GM12865 (cell line): ENCODE measurements around the gene RFPL1.
"Not testable (repeated sequence)": the region's sequence is repeated elsewhere in the genome, so short reads cannot be mapped to it uniquely, and the experiment has no call there.

Source experiments
- DNase-seq: peaks from one replicate; pipeline ENCODE4 v3.0.0; 2010; ENCODE audit warnings: low read depth
- H3K4me3 ChIP-seq: 2 replicates; pipeline ENCODE4 v1.5.1; 2011; ENCODE audit warnings: mild to moderate bottlenecking, low read depth, low read length, control low read depth
- CTCF ChIP-seq: IDR thresholded peaks from 2 replicates; pipeline ENCODE4 v1.5.1; 2011; ENCODE audit warnings: low read length, control low read depth, low read depth, inconsistent platforms; ENCODE audit not compliant: insufficient read depth; ENCODE audit errors: missing control alignments

RFPL1 gene

GRCh38 chr22:29438283-29438682 lies at the start of gene RFPL1:
RFPL1 (plus strand) TSS chr22:29438583.
- H3K4me3 ChIP-seq: not testable (repeated sequence)

GRCh38 chr22:29388759-29389090 lies 49.7 kb upstream of the RFPL1 start:
- H3K4me3 ChIP-seq: peak overlapping the region; percentile 97
- DNase-seq: no peak
- no peak for TF ChIP-seq CTCF

More at GRCh38 chr22:29438283-29438682, at the start of gene RFPL1:
- not testable (repeated sequence) for DNase-seq

GRCh38 chr22:29390270-29390669 lies 48.1 kb upstream of the RFPL1 start:
- no peak for TF ChIP-seq CTCF
- no peak for DNase-seq

GRCh38 chr22:29391546-29391945 lies 46.8 kb upstream of the RFPL1 start:
- no peak for TF ChIP-seq CTCF
- no peak for DNase-seq
- no peak overlapping the region for H3K4me3 ChIP-seq

More at GRCh38 chr22:29390270-29390669, 48.1 kb upstream of the RFPL1 start:
- no peak overlapping the region for H3K4me3 ChIP-seq

- DNase-seq: no peak
- TF ChIP-seq CTCF: no peak
- H3K4me3 ChIP-seq: no peak overlapping the region
Observed at GRCh38 chr22:29393019-29393608, 45.3 kb upstream of the RFPL1 start.

GRCh38 chr22:29394931-29395581 lies 43.3 kb upstream of the RFPL1 start:
- no peak overlapping the region for H3K4me3 ChIP-seq
- peak; percentile 82 for DNase-seq
- TF ChIP-seq CTCF: peak; percentile 87

GRCh38 chr22:29396126-29396525 lies 42.3 kb upstream of the RFPL1 start:
- no peak for TF ChIP-seq CTCF
- DNase-seq: no peak
- H3K4me3 ChIP-seq: no peak overlapping the region
